Ascending aorta (tissue), 2 donors: ENCODE results near the gene USP34. TPM values are rescaled to one million over a fixed set of nuclear protein-coding genes. Genes with fewer than 3 reads are reported as not detected.

Experiments
- DNase-seq, 2 donors: peaks; one replicate each; pipeline ENCODE4 v3.0.0-alpha.2; 2019; ENCODE audit warnings: low spot score in 2 of 2
- H3K27ac ChIP-seq, 2 donors: fragments of 200-600 bp; sonication (generic); one replicate each; pipeline ENCODE4 v1.5.1; 2016 to 2017; ENCODE audit warnings: mild to moderate bottlenecking in 1 of 2
- H3K27me3 ChIP-seq: fragments of 200-600 bp; sonication (generic); one replicate; pipeline ENCODE4 v1.5.1; 2017
- H3K36me3 ChIP-seq, 2 donors: fragments of 200-600 bp; sonication (generic); one replicate each; pipeline ENCODE4 v1.5.1; 2016
- H3K4me1 ChIP-seq, 2 donors: fragments of 200-600 bp; sonication (generic); one replicate each; pipeline ENCODE4 v1.5.1; 2016 to 2017; ENCODE audit warnings: mild to moderate bottlenecking in 1 of 2
- H3K4me3 ChIP-seq, 2 donors: fragments of 200-600 bp; sonication (generic); one replicate each; pipeline ENCODE4 v1.5.1; 2016 to 2017; ENCODE audit warnings: mild to moderate bottlenecking in 1 of 2
- H3K9me3 ChIP-seq, 2 donors: fragments of 200-600 bp; sonication (generic); one replicate each; pipeline ENCODE4 v1.5.1; 2016
- CTCF ChIP-seq, 3 experiments: fragments of 200-600 bp in 2 of 3; fragments of 450-650 bp in 1 of 3; sonication (generic) in 2 of 3; IDR thresholded peaks; one replicate each; pipeline ENCODE4 v1.5.1; 2016 to 2019; ENCODE audit warnings: antibody characterized with exemption in 3 of 3, mild to moderate bottlenecking in 1 of 3, moderate library complexity in 1 of 3
- intact Hi-C: fragments of 100-400 bp; cut with DNase I; formaldehyde crosslinking; loops from one replicate; pipeline ENCODE4 v1.15.1; 2023
- total RNA-seq: library from RNA; depleted of rRNA; stranded (reverse); fragments of >200 nt; gene quantifications from one replicate; pipeline ENCODE4 v1.1.0, GENCODE V29; 2016

The USP34 gene
- total RNA-seq, 1 donor from 2014 or later = 59.3 TPM

DNA sequence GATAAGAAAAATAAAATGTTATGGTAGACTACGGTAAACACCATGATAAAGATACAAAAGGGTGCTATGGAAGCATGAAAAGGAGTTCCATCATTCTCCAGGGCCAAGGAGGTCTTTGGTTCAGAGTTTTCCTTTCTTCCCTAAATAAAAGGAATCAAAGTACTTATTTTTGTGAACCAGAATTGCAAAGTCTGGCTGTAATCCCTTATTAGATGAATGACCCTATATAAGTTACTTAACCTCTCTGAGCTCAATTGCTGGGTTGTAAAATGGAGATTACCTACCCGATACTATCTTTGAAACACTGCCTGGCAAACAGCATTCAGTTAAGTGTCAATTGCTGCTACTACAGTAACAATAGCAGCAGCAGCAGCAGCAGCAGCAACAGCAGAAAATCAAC is 218.9 kb downstream of the USP34 start:
- no peak for DNase-seq
- Histone ChIP-seq H3K36me3 (peaks cover 17 to 48% of the 10 kb centered on the region in 2 donors), H3K27ac (no peak overlapping the region), H3K4me3 (no peak overlapping the region), H3K4me1 (no peaks in the 10 kb centered on the region), H3K27me3 (no peaks in the 10 kb centered on the region), H3K9me3 (no peaks in the 10 kb centered on the region)
- intact Hi-C loops = no loop called here
- TF ChIP-seq CTCF (IDR thresholded peaks at IDR 0.05) = no peak

DNA sequence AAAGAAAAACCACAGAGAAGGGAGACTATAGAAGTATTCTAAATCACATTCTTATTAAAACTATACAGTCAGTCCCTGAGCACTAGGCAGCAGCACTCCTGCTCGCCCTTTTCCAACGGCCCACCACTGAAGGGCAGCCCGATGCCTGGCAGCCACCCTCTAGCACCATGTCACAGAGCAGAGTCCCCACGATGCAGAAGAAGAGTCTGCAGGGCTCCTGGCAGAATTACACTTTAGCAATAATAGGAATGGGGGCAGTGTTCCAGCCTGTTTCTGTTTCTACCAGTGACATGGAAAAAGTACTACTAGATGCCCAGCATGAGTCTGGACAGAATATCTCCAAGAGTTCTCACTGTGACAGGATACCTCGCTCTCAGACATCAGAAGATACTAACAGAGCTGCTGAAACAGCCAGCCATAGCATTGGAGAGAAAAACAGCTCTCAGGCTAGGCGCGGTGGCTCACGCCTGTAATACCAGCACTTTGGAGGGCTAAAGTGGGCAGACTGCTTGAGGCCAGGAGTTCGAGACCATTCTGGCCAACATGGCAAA is 221.3 kb downstream of the USP34 start:
- H3K27ac ChIP-seq = no peak overlapping the region
- H3K36me3 ChIP-seq = peaks cover 11 to 37% of the 10 kb centered on the region in 2 donors
- no peaks in the 10 kb centered on the region for H3K9me3 ChIP-seq
- no peaks in the 10 kb centered on the region for H3K4me1 ChIP-seq
- DNase-seq = no peak
- intact Hi-C loops = no loop called here
- TF ChIP-seq CTCF (IDR thresholded peaks at IDR 0.05) = no peak
- no peaks in the 10 kb centered on the region for H3K27me3 ChIP-seq
- H3K4me3 ChIP-seq = no peak overlapping the region

DNA sequence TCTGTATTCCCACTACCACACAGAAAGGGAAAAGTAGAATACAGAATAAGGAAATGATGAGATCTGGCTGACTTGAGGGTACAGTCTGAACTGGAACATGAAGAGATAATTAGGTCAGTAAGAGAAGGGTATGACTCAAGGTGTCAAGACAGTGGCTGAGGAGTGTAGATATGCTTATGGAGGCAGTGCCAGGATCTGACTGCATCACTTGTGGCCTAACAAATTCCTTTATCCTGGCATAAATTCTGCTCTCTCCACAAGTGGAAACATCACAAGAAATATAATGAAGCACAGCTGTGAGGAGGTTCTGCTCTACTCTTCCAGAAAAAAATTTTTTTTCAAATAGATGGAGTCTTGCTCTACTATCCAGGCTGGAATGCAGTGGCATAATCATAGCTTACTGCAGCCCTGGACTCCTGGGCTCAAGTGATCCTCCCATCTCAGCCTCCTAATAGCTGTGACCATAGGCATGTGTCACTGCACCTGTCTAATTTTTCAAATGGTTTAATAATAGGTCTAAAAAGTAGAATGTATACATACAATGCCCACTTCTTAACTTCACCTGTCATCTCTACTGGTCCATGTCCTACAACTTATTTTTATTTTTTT is 223.6 kb downstream of the USP34 start:
- H3K27ac ChIP-seq = no peak overlapping the region

DNA sequence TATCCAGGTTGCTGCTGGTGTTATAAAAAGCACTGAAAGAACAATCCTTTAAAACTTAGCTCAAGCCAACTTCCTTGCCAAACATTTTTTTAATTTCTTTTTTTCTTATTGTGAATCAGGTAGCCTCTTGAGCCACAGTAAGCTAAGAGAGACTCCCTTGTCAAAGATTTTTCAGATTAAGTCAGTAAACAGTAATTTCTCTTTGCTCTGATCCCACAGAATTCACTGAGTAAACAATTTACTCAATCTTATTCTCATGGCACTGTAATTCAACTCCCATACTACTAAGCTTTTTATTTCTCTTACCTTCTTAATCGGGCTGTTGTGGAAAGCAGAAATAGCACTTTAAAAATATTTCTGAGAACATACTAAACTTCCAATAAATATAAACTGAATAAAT is 226.2 kb downstream of the USP34 start:
- Histone ChIP-seq H3K4me1 (no peaks in the 10 kb centered on the region), H3K27me3 (no peaks in the 10 kb centered on the region), H3K36me3 (peaks cover 31 to 51% of the 10 kb centered on the region in 2 donors), H3K9me3 (no peaks in the 10 kb centered on the region), H3K27ac (no peak overlapping the region), H3K4me3 (no peak overlapping the region)
- intact Hi-C loops = no loop called here
- DNase-seq = no peak
- no peak for TF ChIP-seq CTCF (IDR thresholded peaks at IDR 0.05)

More for the DNA sequence above, 223.6 kb downstream of the USP34 start:
- no peak for DNase-seq
- Histone ChIP-seq H3K9me3 (no peaks in the 10 kb centered on the region), H3K27me3 (no peaks in the 10 kb centered on the region), H3K36me3 (peaks cover 24 to 39% of the 10 kb centered on the region in 2 donors), H3K4me3 (no peak overlapping the region), H3K4me1 (no peaks in the 10 kb centered on the region)
- TF ChIP-seq CTCF (IDR thresholded peaks at IDR 0.05) = no peak
- intact Hi-C loops = no loop called here

- H3K36me3 ChIP-seq = peaks cover 28 to 34% of the 10 kb centered on the region in 2 donors
- no peak for TF ChIP-seq CTCF (IDR thresholded peaks at IDR 0.05)
- intact Hi-C loops = no loop called here
These were observed 229.6 kb downstream of the USP34 start for GRCh38 chr2:61241266-61241665.

More at GRCh38 chr2:61241266-61241665, 229.6 kb downstream of the USP34 start:
- Histone ChIP-seq H3K27ac (no peak overlapping the region), H3K27me3 (no peaks in the 10 kb centered on the region), H3K4me1 (no peaks in the 10 kb centered on the region), H3K4me3 (no peak overlapping the region), H3K9me3 (no peaks in the 10 kb centered on the region)
- no peak for DNase-seq
